Neuron (in vitro differentiated cells): ENCODE results near the gene NTSR1.
A peak's percentile ranks its signal among the peaks of the same experiment; 100 is the strongest.

Experiments used
- H2AFZ ChIP-seq: one replicate; pipeline ENCODE4 v1.6.1; 2013; ENCODE audit warnings: low read depth, mild to moderate bottlenecking, inconsistent platforms, low read length, moderate library complexity
- H3K27me3 ChIP-seq: one replicate; pipeline ENCODE4 v1.6.1; 2013; ENCODE audit warnings: low read length; ENCODE audit not compliant: insufficient read depth
- H3K36me3 ChIP-seq: one replicate; pipeline ENCODE4 v1.6.1; 2013; ENCODE audit warnings: low read length; ENCODE audit not compliant: insufficient read depth
- H3K4me1 ChIP-seq: one replicate; pipeline ENCODE4 v1.6.1; 2013; ENCODE audit warnings: low read length; ENCODE audit not compliant: insufficient read depth
- H3K4me3 ChIP-seq: 2 replicates; pipeline ENCODE4 v1.5.1; 2013; ENCODE audit warnings: mild to moderate bottlenecking, low read length, moderate library complexity
- H3K9me3 ChIP-seq: one replicate; pipeline ENCODE4 v1.6.1; 2013; ENCODE audit warnings: low read length

The NTSR1 gene

DNA sequence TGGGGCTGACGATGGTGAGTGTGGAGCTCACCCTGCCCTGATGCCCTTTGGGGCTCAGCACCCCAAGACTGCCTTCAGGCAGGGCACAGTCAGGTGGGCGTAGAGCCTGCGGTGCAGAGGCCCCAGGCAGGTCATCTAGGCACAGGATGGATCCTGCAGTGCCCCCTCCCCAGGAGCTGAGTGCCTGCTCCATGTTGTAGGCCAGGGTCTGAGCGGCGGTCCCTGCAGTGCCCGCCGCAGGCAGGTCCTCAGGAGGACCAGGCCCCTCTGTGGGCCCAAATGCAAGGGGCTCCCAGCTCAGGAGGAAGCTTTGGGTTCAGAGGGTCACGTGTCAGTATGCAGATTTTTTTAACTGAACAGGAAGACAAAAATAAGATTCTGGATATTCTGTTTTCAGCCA, 90.4 kb downstream of the NTSR1 start:
- peaks cover 33% of the 10 kb centered on the region for H3K36me3 ChIP-seq
- H3K4me3 ChIP-seq, result no peak overlapping the region
- no peak overlapping the region for H2AFZ ChIP-seq
- H3K9me3 ChIP-seq, result no peaks in the 10 kb centered on the region
- H3K4me1 ChIP-seq, result peaks cover 18% of the 10 kb centered on the region
- no peaks in the 10 kb centered on the region for H3K27me3 ChIP-seq

DNA sequence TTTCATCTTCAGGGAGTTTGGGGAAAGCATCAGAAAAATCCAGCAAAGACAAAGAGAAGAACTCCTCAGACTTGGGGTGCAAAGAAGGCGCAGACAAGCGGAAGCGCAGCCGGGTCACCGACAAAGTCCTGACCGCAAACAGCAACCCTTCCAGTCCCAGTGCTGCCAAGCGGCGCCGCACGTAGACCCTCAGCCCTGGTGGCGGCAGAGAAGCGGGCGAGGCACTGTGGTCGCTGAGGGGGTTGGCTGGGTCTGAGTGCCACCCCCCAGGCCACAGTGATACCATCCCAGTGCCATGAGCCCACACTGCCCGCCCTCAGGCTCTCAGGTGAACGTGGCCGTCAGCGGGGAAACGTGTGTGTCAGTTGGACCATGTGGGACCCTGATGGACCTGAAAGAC, 90.8 kb downstream of the NTSR1 start:
- H3K27me3 ChIP-seq, result no peaks in the 10 kb centered on the region
- peaks cover 33% of the 10 kb centered on the region for H3K36me3 ChIP-seq
- peaks cover 18% of the 10 kb centered on the region for H3K4me1 ChIP-seq
- H3K9me3 ChIP-seq, result no peaks in the 10 kb centered on the region
- H3K4me3 ChIP-seq, result no peak overlapping the region
- H2AFZ ChIP-seq, result no peak overlapping the region

DNA sequence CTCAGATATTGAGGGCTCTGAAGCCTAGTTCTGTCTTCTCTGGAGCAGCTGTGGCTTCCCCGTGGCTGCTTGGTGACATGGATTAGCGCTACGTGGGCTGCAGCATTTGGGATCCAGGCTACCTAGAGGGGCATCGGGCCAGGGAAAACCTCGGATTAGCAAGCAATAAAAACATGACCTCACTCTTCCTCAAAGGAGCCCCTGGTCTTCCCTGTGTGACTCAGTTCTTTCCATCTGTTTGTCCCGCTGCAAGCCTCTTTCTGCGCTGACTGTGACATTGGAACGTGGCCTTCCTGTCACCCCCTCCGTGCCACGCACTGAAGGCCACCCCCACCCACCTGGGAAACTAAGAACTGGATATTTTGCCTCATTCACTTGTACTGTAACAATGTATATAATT, 91.2 kb downstream of the NTSR1 start:
- Histone ChIP-seq H3K4me1 (peaks cover 15% of the 10 kb centered on the region), H3K9me3 (no peaks in the 10 kb centered on the region), H3K27me3 (no peaks in the 10 kb centered on the region), H3K36me3 (peaks cover 33% of the 10 kb centered on the region), H2AFZ (no peak overlapping the region), H3K4me3 (no peak overlapping the region)

DNA sequence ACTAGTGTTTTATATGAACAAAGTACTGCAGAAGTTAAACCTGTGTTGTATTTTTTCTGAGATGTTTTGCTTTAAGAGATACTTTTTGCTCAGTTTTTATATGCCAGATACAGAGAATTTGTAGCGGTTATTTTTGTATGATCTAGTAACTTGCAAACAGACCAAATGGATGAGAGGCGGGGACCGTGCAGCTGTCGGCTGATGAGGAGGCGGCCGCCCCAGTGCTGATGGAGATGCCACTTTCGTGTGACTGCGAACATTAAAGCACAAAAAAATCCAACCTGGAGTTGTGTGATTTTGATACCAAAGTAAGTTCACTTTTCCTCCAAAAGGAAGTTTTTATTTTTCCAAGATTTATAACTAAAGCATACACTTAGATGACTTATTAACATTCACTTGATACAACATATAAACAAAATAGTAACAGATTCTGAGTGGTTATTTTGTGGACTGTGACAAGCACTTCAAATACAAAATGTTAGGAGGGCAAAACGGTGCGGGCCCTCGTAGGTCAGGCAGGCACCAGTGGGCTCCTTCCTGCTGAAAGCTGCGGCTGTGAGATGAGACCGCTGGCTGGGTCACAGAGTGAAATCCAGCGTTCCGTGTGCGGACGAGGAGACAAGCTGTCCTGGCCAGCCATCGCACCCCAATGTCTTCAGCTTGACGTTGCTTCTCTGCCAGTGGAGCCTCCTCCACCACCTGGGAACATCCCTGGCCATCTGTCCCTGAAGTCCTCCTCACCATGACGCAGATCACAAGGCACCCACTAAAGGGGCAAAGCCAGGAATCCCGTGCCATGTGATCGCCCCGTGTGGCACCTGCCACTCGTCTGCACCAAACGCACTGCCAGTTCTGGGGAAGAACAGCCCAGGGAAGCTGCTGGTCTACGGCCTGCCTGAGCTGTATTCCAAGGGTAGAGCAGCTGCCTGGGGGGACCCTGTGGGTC, 92.0 kb downstream of the NTSR1 start:
- Histone ChIP-seq H3K4me3 (no peak overlapping the region), H3K27me3 (no peaks in the 10 kb centered on the region), H3K9me3 (no peaks in the 10 kb centered on the region), H2AFZ (no peak overlapping the region), H3K4me1 (peaks cover 13% of the 10 kb centered on the region), H3K36me3 (peaks cover 33% of the 10 kb centered on the region)

DNA sequence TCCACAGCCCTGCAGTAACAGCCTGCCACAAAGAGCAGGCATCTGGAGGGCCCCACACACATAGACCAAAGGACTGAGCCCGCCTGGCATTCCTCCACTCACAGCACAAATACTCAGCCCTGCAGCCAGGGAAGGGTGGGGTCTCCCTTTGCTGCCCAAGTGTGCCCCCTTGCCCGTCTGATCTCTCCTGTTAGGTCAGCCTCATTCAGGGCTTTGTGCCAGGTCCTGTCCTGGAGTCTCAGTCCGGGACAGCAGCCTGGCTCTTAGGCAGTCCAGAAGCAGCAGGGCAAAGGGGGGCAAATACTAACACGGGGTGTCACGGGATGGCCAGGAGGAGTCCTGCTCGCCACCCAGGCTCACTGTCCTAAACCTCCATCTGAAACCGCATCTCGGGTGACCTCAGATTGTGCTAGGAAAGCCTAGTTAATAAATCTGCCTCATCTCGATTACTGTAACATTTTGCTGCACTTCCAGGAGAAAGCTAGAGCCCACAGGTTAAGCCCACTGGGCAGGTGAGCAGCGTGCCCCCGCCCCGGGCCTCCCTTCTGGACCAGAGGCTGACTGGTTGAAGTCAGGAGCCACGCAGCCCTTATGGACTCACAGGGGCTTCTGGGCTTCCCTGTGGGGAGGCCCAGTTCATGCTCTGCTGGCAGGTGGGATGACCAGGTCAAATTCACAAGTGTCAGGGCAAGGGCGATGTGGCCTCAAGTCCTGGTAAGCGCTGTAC, 92.8 kb downstream of the NTSR1 start:
- no peak overlapping the region for H2AFZ ChIP-seq

DNA sequence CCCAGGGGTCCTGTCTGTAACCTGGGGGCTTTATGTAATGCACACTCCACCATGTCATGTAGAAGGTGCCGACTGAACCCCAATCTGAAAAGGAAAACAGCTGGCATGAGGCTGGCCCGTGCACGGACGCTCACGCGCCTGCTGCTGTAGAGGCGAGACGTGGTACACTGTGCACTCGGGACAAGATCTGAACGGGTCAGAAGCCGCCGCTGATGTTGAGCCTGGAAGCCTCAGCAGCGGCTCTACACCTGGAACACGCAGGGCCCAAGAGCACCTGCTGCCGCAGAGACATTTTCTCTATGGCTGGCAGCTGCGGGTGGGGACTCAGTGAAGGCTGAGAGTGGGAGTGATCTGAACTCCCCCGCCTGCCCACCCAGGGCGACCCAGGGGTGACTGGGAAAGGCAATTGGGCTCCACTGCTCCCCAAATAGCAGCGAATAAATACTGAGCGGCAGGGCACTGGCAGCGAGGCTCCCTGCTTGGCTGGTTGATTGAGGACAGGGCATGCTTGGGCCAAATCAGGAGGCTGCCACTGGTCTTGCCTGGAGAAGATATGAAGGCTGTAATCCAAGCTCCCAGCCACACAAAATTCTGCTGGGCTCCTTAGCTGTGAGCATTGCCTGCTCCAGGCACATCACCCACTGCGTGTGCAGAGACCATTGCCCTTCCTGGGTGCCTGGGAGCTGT, 93.5 kb downstream of the NTSR1 start:
- peaks cover 33% of the 10 kb centered on the region for H3K36me3 ChIP-seq
- H3K9me3 ChIP-seq, result no peaks in the 10 kb centered on the region
- H3K4me3 ChIP-seq, result no peak overlapping the region
- no peaks in the 10 kb centered on the region for H3K27me3 ChIP-seq
- no peak overlapping the region for H2AFZ ChIP-seq
- peaks cover 21% of the 10 kb centered on the region for H3K4me1 ChIP-seq

More for the DNA sequence above, 92.8 kb downstream of the NTSR1 start:
- Histone ChIP-seq H3K27me3 (no peaks in the 10 kb centered on the region), H3K9me3 (no peaks in the 10 kb centered on the region), H3K4me3 (no peak overlapping the region), H3K4me1 (peaks cover 20% of the 10 kb centered on the region), H3K36me3 (peaks cover 33% of the 10 kb centered on the region)

DNA sequence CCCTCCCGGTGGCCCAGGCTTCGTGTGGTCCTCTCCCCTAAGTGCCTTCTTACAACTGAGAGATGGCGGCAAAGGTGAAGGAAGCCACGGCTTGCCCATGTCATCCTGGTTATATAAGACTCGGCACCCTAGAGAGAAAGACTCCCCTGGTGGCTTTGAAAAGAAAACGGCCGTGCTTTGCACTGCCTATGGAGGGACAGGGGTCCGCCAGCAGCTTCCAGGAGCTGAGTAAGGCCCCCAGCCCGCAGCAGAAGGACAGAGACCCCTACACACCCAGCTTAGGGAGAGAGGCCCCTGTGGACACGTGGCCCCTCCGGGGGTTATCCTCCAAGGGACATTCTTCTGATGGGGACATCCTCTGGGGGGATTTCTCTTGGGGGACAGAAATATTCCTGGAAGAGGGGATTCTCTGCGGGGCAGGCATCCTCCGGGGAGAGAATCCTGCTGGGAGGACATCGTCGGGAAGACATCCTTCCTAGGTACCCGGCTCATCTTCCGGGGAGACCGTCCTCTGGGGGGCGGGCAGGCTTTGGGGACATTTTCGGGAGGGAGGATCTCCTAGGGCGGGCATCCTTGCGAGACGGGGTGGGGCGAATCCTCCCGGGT, 95.5 kb downstream of the NTSR1 start:
- Histone ChIP-seq H3K4me3 (peak overlapping the region; percentile 13), H3K27me3 (no peaks in the 10 kb centered on the region), H2AFZ (no peak overlapping the region), H3K9me3 (no peaks in the 10 kb centered on the region), H3K4me1 (peaks cover 15% of the 10 kb centered on the region), H3K36me3 (peaks cover 24% of the 10 kb centered on the region)

DNA sequence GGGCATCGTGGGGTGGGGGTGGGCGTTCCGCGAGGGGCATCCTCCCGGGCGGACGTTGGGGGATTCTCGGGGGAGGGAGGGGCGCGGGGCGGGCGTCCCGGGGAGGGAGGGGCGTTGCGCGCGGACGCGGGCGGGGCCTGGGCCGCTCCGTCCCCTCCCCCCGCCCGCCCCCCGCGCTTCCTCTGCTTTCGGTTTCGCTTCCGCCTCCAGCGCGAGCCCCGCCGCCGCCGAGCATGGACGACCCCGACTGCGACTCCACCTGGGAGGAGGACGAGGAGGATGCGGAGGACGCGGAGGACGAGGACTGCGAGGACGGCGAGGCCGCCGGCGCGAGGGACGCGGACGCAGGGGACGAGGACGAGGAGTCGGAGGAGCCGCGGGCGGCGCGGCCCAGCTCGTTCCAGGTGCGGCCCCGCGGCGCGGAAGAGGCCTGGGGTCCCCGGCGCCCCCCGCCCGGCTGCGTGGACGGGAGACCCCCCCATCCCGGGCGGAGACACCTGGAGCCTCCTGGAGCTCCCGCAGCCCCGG, 96.1 kb downstream of the NTSR1 start, which contains the start of gene OGFR:
OGFR (plus strand) TSS at position 209 of the 528 bp plus-strand sequence; CDS start at position 234, 25 bp downstream.
- Histone ChIP-seq H3K9me3 (no peaks in the 10 kb centered on the region), H3K4me1 (peaks cover 15% of the 10 kb centered on the region), H3K4me3 (peak within 1 kb of the TSS; percentile 78), H3K36me3 (peaks cover 23% of the 10 kb centered on the region), H3K27me3 (no peaks in the 10 kb centered on the region), H2AFZ (no peak within 1 kb of the TSS)

DNA sequence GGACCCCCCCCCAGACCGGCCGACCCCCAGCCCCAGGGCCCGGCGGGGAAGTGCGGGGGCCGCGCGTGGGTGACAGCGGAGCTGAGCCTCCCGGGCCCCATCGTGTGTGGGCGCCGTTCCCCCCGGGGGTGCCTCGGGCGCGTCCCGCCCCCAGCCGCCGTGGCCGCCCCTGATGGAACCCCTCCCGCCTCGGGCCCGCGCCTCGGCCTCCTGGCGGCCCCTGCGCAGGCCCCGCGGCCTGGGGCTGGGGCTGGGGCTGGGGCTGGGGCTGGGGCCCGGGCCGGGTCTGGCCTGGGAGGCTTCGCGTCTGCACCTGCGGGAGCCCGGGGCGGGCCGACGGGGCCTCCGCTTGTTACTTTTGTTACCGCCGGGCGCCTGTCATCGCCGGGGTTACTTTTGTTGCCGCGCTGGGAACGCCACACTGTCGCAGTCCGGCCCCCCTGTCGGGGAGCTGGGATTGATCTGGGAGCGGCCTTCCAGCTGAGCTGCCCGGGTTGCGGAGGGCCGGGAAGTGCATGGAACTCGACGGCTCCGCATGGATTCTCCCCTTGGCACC, 96.6 kb downstream of the NTSR1 start:
- Histone ChIP-seq H3K27me3 (no peaks in the 10 kb centered on the region), H3K4me1 (peaks cover 15% of the 10 kb centered on the region), H3K36me3 (peaks cover 23% of the 10 kb centered on the region), H2AFZ (no peak overlapping the region), H3K4me3 (peak overlapping the region; percentile 78), H3K9me3 (no peaks in the 10 kb centered on the region)

DNA sequence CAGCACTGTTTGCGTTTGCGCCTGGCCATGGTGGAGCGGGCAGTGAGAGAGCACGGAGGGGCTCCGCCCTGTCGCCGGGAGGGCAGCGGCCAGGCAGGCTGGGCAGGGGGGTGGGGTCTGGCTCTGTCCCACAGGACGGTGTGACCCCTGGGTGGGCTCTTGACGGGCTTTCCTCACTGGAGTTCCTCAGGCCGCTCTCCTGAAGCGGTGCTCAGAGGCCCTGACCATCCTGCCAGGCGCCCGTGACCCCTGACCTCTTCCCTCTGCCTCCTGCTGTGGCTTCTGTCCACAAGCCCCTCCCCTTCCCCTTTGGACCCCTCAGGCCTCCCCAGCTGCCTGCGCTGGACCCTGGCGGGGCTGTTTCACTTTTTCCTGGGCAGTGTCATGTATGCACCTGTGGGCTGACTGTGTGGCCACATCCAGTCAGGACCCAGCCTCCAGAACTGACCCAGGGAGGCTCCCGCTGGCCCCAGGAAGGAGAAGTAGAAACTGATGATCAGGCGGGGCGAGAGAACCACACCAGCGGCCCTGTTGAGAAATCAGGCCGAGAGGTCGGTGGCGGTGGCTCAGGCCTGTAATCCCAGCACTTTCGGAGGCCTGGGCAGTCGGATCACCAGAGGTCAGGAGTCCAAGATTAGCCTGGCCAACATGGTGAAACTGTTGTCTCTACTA, 97.2 kb downstream of the NTSR1 start:
- Histone ChIP-seq H3K27me3 (no peaks in the 10 kb centered on the region), H3K4me1 (peaks cover 15% of the 10 kb centered on the region), H3K36me3 (peaks cover 22% of the 10 kb centered on the region), H2AFZ (no peak overlapping the region), H3K9me3 (no peaks in the 10 kb centered on the region), H3K4me3 (peak overlapping the region; percentile 78)

DNA sequence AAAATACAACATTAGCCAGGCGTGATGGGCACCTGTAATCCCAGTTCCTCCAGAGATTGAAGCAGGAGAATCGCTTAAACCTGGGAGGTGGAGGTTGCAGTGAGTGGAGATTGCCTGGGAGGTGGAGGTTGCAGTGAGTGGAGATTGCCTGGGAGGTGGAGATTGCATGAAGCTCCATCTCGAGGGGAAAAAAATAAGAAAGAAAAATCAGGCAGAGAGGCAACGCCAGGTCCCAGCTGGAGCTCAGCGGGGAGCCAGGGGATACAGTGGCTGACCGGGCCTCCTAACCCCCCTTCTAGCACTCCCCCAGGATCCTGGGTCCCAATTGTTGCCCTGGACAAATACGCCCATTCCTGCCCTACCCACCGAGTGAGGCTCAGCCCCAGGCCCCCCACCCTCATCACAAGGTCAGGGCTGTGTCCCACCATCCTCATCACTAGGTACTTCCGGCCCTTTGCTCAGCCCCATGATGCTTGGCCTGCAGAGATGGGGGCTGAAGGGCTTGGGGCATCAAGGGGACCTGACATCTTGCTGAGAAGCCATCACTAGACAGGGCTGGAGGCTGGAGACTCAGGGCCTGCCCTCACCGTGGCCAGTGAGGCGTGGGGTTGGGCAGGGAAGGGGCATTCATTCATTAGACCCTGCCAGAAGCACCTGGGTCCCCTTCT, 97.9 kb downstream of the NTSR1 start:
- Histone ChIP-seq H3K4me1 (peaks cover 15% of the 10 kb centered on the region), H3K36me3 (peaks cover 21% of the 10 kb centered on the region), H3K9me3 (no peaks in the 10 kb centered on the region), H3K27me3 (no peaks in the 10 kb centered on the region), H2AFZ (no peak overlapping the region), H3K4me3 (peak overlapping the region; percentile 78)
